Activated CD4-positive, CD25-positive, alpha-beta regulatory T cell (primary cell): ENCODE data around the gene LRPPRC.

Experiments
- DNase-seq, 4 experiments: peaks; one replicate each; lab custom pipeline; 2025; lab: John Stamatoyannopoulos, UW

LRPPRC gene

DNA sequence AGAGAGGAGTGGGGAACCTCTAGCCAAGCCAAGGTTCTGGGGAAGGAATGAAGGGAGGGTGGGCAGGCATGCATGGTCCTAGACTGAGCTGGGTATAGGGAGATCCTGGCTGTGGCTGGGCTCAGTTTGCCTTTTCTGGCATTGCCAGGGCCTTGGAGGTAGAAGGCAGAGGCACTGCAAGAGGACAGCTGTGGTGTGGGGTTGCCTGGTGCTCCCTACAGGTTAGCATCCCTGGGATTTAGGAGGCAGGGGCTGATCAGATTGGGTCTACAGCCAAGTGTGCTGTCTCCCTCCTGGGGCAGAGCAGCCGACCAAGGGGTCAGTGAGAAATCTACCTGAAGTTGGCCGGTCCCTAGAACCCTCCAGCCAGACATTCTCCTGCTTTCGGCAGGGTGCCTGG, 141.1 kb downstream of the LRPPRC start:
- DNase-seq: no peak

DNA sequence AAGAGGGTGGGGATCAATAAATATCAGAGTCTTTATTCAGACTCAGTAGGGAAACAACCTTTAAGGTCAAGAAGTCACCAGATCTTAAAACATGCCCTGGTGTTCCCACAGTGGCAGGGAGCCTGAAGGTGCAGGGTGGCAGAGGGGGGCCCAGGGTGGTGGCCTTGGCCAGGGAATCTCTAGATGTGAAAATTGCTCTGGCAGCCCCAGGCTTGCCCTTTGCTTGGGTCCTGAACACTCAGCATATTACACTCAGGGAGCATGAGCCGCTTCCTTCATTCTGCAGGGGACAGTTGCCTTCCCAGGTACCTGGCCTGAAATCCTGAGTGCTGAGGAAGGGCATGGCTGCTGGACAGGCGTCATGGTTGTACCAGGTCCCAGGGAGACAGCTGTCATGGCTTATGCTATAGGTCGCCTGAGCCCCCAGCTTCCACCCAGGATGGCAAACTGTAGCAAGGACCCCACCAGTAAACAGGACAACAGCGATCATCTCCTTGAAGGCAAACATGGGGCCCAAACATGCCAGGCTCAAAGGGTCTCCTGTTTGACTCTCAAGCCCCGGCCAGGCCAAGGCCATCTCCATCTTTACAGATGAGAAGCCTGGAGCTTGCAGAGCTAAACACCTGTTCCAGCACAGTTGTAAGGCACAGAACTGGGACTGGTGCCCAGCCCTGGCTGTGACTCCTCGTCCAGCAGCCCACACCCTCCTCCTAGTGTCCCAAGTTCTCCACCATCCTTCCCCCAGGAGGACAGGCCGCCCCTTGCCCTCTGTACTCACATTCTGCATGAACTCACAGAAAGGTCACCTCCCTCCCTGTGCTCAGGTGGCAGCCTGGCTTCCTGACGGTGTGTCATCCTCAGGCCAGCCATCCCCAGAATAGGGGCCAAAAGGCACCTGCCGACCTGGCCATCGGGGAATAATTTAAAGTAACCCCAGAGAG, 142.4 kb downstream of the LRPPRC start:
- DNase-seq: no peak

DNA sequence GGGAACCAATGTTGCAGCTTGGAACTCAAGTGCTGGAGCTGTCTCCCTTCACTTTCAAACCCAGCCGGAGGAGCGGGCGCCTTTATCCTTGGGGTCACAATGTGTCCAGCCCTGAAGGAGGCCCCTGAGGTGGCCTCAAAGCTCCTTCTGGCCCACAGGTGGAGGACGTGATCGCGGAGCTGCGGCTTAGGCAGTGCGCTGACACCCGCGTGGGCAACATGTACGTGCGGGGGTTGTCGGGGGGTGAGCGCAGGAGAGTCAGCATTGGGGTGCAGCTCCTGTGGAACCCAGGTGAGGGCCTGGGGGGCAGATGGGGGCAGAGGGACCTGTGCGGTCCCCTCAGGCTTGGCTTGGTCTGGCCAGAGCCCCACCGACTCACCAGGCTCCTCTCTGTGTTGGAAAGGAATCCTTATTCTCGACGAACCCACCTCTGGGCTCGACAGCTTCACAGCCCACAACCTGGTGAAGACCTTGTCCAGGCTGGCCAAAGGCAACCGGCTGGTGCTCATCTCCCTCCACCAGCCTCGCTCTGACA, 143.5 kb downstream of the LRPPRC start:
- DNase-seq: no peak

DNA sequence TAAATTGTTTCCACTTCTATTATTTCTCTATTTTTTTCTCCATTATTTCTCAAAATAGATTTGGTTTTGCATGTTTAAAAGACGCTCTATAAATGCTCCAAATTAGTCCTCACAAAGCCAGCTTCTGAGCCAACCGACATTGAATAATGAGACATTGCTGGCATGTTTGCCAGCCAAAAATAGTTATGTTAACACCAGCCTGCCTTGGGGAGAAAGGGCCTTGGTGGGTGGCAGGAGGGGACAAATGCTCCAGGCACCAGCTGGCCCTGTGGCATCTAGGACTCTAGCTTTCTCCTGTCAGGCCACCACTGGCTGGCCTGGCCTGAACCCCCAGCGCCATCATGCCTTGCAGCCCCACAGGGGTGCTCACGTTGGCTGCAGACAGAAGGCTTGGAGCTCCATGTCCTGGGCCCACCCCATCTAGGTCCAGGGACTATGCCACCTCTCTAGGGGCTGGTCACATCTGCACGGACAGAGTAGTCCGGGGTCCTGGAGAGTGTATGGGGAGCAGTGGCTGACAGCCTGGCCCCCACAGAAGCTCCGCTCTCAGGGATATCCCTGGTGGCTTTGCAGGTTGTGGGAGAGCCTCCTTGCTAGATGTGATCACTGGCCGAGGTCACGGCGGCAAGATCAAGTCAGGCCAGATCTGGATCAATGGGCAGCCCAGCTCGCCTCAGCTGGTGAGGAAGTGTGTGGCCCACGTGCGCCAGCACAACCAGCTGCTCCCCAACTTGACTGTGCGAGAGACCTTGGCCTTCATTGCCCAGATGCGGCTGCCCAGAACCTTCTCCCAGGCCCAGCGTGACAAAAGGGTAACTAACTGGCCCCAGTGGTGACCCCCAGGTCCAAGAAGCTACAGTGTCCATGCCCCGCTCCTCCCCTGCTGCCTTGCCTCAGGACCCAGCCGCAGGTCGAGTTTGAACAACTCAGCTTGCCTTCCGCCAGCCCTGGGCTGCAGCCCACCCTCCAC, 144.5 kb downstream of the LRPPRC start:
- DNase-seq: no peak

DNA sequence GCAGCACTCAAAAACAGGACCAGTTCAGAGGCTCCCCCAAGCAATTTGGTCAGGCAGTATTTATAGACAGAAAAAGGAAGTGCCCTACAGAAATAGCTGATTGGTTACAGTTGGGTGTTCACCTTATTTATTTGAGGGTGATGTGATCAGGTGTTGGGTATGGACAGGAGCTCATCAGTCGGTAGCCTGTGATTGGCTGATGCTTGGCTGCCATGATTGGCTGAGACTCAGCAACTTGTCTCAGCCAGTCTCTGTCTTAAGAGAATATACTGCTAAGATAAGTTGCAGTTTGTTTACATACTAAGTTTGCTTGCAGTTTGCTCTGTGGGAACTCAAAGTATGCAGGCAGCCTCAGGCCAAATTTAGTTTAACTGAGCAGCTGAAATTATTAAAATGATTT, 147.6 kb downstream of the LRPPRC start:
- DNase-seq: no peak

DNA sequence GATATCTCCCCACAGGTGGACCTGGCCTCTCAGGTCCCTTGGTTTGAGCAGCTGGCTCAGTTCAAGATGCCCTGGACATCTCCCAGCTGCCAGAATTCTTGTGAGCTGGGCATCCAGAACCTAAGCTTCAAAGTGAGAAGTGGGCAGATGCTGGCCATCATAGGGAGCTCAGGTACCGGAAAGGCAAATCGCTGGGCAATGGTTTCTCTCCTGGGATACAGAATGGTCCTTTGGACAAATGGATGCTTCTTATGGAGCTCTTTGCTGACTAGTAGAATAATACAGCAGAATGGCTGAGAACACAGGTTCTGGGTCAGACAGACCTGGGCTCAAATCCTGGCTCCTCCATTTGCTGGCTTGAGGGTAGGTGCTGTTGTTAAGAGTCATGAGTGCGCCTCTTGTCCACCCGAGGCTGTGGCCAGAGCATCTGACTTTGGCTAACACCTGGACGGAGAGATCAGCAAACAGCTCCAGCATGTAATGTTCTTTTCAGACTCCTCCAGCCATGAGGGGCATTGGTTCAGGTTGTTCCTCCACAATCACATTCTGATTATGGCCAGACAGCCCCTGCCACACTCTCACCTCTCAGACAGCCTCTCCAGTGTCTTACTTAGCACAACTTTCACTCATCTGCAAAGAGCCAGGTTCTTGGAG, 149.5 kb downstream of the LRPPRC start:
- DNase-seq: no peak

DNA sequence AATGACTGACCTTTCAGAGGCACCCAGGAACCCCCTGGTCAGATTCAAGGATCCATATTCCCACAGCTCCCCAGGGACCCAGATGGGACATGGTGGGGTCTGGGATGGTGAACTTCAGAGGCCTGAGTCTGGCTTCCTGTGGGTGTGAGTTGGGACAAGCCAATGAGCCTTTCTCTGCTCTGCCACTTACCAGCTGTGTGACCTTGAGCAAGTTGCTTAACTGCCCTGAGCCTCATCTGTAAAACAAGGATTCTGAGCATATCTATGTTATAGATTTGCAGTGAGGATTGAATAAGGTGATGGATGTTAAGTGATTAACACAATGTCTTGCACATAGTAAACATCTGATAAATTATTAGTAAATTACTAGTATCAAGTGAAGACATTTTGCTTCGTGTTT, 150.6 kb downstream of the LRPPRC start:
- no peak for DNase-seq

DNA sequence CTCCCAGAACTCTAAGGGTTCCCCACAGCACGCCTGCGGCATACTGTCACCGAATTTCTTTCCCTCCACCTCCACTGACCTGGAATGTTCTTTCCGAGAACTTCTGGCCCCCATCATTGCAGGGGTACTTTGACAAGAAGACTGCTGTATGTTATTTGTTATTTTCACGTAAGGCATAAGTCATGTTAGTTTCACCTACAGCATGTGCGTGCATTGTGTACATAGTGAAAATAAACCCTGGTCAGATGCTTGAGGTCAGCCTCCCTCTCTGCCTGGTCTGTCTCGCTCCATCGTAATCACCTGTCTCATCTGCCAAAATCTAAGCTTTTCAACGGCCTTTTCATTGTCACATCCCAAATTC, 152.9 kb downstream of the LRPPRC start:
- DNase-seq: no peak

DNA sequence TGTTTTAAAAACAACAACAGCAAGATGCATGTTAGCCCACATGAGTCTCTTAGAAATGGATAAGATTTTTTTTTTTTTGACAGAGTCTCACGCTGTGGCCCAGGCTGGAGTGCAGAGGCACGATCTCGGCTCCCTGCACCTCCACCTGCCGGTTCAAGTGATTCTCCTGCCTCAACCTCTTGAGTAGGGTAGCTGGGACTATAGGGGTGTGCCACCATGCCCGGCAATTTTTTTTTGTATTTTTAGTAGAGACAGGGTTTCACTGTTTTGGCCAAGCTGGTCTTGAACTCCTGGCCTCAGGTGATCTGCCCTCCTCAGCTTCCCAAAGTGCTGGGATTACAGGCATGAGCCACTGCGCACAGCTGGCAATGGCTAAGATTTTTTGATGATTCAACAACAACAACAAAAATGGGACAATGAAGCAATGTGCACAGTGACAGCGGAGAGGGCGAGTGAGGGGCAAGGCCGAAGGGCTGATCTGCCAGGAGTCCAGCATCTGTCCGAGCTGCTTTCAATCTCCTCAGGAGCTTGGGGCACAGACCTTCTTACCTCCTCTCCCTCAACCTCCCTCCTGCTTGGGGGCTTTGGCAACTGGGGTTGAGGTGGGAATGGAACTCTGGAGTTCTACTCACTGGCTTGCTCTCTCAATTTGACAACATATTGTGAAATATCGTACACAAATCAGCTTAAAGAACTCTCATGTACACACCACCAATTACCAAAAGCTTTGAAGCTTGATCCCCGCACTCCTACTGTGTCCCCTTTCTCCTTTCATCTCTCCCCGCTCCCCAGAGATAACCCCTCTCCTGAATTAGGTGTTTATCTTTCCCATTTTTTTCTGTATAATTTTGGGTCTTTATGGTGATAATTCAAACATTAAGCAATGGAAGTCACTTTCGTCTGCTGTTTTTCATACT, 153.6 kb downstream of the LRPPRC start:
- no peak for DNase-seq

DNA sequence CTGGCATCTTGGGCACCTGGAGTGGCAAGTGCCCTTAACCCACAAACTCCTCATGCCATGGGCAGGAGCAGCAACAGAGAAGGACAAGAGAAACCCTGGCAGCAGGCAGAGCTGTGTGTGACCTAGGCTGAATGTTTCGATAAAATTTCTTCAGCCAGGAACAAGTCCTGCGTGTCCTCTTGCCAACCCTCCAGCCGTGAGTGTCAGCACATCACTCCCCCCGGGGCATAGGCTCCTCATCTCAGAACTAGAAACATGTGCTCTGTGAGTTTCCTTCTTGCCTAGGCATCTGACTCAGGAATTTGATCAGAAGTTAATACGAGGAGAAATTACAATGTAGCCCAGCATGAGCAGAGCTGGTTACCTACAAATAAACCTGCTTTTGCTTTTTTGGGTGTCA, 154.8 kb downstream of the LRPPRC start:
- DNase-seq: no peak

DNA sequence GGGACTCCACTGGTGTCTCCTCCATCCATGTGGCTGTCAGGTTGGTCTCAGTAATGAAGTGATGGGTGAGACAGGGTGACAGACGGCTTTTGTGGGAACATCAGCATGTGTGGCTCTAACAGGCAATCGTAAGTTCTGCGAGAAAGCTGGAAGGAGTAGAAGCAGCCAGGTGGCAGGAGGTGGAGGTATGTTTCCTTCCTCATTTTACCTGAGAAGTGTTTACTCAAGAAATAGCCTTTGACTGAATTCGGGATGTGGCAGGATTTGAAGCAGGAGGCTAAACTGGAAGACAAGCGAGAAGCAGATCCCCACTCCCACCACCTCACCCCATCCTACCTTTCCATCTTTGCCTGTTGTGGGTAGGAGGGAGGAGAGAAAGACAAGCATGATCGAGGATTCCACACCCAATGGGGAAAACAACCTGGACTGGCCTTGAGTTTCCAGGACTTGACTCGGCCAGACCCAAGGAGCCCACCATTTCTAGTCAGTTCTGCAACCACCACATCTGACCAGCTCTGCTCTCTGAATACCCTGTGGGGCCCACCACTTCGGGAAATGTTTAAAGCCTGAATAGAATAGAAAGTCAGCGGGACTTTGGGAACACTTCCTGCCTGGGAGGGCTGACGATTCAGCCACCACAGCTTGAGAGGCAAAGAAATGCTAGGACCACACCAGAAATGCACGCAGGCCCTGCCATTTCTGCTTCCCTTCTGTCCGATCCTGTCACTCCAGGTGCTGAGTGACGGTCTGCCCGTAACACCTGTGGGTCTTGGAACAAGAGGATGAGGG, 155.8 kb downstream of the LRPPRC start:
- DNase-seq: no peak

DNA sequence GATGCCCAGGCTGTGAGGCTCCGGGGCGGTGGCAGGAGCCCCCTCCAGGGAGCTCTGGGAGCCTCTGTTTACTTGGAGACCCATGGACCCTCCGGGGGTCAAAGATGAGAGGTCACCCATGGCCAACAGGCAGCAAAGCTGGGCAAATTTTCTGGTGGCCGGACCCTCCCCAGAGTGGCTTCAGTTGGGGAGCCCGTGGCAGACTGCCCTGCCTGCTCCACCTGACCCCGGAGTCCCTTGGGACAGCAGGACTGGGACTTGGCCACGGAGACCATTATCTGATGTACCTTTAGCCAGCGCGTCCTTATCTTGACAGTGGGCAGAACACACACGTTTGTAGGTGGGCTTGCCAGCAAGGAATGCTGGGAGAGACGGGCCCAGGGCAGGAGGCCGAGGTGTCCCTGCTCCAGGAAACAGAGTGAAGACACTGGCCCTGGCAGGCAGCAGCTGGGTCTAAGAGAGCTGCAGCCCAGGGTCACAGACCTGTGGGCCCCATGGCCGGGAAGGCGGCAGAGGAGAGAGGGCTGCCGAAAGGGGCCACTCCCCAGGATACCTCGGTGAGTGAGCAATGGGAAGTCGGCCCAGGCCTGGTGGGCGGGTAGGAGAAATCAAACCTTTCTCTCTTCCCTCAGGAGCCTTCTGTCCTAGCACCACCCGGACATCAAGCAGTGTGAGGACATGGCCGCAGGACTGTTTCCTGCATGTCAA, 157.1 kb downstream of the LRPPRC start, which contains the start of the genes ABCG5 and ABCG8:
Gene ABCG5, minus strand, starts transcription at position 280 of the 708 bp plus-strand sequence. Its CDS starts 160 bp downstream, at position 120.
Gene ABCG8, plus strand, starts transcription at position 412 of the 708 bp plus-strand sequence. Its CDS starts 83 bp downstream, at position 495.
- DNase-seq: no peak

DNA sequence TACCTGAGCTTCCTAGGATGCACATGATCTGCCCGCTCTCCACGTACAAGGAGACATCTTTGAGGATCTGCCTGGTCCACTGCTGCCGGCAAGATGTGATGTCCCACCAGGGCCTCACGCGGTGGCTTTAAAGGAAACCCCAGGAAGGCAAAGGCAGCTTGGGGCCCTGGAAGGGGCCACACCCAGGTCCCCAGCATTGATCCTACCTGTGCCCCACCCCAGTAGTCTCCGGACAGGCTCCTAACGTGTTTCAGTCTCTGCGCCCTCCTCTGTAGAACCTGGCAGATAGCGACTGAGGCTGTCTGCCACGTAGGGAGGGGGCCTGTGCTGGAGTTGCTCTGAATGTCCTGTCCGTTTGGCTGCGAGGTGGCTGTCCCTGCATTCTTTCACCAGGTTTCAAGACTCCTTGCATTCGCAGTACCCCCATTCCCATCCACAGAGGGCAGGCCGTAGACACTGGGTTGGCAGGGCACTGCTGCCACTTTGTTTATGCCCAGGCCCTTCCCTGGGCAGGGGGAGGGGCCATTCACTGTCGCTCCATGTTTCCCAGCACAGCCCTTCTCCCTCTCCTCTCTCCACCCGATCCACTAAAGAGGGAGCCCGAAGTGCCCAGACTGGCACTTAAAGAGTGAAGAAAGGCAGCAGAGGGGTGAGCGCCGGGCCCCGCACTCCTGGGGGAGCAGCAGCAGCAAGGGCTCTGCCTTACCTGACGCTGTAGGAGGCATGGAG, 157.8 kb downstream of the LRPPRC start:
- DNase-seq: no peak

DNA sequence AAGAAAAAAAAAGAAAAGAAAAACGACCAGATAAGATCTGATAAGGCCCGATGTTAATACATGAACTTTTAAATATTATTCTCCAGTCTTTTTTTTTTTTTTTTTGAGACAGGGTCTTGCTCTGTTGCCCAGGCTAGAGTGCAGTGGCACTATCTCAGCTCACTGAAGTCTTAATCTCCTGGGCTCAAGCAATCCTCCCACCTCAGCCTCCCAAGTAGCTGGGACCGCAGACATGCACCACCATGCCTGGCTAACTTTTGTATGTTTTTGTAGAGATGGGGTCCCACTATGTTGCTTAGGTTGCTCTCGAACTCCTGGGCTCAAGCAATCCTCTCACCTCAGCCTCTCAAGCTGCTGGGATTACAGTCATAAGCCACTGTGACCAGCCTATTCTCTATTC, 158.8 kb downstream of the LRPPRC start:
- DNase-seq: no peak
